ENCODE measurements around the gene ACVRL1.

DNA sequence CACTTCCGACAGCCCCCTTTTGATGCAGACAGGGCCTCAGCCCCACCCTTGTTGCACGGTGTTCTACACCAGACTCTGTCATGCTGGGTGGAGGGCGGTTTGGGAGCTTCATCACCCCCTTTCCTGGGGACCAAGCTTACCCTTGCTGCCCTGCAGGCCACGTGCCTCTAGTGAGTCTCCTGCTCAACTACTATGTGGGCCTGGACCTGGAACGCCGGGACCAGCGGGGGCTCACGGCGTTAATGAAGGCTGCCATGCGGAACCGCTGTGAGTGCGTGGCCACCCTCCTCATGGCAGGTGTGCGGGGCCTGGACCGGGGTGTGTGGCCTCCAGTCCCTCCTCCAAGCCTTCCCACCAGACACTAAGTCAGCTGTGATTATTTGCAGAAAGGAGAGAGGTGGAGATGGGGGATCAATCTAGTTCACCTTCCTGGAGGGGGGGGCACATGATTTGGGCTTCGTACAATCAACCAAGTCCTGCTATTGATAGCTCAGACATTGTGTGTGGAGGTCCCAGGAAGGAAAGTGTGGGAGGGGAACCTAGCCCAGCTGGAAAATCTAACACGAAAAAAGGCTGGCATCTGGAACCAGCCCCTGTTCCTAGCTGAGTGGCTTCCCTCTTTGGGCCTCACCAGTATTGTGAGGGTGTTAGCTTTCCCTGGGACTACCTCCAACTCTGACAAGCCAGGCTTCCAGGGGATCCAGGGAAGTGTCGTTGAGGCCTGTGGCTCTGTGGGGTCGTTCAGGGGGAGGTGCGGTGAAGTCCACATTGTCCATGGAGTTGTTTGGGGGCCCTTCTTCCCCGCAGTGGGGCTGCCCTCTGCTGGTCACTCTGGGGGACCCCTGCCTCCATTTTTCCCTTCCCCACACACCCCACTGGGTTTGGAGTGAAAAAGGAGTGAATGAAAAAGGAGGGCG, 17.8 kb upstream of the ACVRL1 start:
- TF ChIP-seq, protein P1, sequence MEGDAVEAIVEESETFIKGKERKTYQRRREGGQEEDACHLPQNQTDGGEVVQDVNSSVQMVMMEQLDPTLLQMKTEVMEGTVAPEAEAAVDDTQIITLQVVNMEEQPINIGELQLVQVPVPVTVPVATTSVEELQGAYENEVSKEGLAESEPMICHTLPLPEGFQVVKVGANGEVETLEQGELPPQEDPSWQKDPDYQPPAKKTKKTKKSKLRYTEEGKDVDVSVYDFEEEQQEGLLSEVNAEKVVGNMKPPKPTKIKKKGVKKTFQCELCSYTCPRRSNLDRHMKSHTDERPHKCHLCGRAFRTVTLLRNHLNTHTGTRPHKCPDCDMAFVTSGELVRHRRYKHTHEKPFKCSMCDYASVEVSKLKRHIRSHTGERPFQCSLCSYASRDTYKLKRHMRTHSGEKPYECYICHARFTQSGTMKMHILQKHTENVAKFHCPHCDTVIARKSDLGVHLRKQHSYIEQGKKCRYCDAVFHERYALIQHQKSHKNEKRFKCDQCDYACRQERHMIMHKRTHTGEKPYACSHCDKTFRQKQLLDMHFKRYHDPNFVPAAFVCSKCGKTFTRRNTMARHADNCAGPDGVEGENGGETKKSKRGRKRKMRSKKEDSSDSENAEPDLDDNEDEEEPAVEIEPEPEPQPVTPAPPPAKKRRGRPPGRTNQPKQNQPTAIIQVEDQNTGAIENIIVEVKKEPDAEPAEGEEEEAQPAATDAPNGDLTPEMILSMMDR (IDR thresholded peaks at IDR 0.05), result no peak
- TF ChIP-seq POLR2A (IDR thresholded peaks at IDR 0.05), result no peak
